Measurements from ENCODE around the gene JAML.
A peak's percentile ranks its signal among the peaks of the same experiment; 100 is the strongest.

Gene JAML

DNA sequence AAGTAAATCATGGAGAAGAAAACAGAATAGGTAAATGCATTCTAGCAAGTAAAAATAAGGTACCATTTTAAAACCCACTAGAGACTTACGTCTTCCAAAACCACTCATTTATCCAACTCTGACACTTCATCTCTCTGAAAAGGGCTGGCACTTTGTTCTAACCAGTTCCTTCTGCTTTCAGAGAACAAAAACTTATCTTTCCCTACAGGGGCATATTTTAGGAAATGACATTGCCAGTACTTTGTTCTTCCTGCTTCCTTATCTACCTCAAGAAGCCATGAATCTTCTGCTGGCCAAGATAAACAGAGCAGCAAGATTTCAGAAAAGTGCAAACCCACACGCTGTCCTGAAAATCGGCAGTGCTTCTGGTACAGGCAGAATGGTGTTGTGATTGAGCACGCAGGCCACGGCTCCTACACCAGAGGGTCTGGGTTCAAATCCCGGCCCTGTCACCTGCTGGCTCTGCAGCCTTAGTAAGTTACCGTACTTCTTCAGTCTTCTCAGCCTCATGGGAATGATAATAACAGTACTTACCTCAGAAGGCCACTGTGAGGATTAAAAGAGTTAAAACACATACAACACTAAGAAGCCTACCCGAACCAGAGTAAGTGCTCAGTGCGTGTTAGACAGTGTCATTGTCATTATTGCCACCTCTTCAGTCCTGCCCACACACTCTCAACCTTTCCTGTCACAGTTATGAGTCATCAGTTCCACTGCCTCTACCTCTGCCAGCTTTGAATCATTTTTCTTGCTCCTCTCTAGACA lies 16.4 kb upstream of the JAML start:
- DNase-seq, result peak in 1 of 58 donors; percentile 36

GRCh38 chr11:118239509-118240205 lies 14.8 kb upstream of the JAML start:
- no peak for DNase-seq

DNA sequence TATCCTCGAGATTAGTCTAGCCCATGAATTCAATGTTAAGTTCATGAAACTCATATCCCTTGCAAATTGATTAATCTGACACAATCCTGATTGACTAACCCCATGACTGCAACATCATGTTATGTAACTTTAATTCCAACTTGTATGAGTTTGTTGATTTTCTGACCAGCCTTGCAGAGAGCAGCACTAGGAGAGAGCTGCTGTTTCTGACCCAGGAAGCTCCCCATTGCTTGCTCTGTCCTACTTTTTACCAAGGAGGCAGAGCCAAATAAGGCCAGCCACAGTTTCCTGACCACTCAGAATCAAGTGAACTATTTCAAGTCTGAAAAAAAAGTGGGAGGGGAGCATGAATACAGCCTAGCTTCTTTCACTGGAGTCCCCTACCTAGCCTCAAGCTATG lies 14.1 kb upstream of the JAML start:
- no peak for DNase-seq

DNA sequence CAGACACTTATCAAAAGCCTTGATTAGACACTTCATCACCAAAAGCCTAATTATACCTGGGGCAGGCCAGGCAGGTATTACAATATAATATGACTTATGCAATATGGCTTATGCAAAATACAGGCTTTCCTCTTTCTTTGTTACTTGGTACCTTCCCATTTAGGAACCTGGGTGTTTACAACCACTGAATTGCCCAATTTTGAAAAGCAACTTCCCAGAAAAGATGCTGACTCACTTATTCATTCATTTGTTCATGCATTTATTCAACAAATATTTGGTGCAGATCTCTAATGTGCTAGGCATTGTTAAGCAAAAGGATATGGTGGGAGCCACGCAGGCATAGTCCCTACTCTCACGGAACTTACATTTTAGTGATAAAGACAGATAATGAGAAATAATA lies 13.6 kb upstream of the JAML start:
- DNase-seq, result no peak

GRCh38 chr11:118236170-118236569 lies 11.4 kb upstream of the JAML start:
- DNase-seq, result no peak

GRCh38 chr11:118234833-118235232 lies 10.0 kb upstream of the JAML start:
- no peak for DNase-seq

- DNase-seq, result no peak
Measured at GRCh38 chr11:118233850-118234249, 9.0 kb upstream of the JAML start.

DNA sequence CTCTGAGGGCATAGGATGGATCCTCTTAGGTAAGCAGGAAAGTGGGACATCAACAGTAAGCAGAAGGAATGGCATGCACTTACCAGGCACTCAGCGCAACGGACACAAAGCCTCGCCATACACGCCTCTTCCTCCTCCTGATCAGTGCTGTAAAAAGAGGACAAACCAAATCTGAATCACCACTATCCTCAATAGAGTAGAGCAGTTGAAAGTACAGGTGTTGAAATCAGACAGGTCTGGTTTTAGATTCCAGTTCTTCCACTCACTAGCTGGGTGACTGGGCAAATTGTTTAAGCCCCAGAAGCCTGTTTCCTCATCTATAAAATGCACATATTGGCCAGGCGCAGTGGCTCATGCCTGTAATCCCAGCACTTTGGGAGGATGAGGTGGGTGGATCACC lies 8.6 kb upstream of the JAML start:
- no peak for DNase-seq

- no peak for DNase-seq
Measured at GRCh38 chr11:118232659-118233058, 7.8 kb upstream of the JAML start.

GRCh38 chr11:118231461-118231860 lies 6.7 kb upstream of the JAML start:
- DNase-seq, result no peak

DNA sequence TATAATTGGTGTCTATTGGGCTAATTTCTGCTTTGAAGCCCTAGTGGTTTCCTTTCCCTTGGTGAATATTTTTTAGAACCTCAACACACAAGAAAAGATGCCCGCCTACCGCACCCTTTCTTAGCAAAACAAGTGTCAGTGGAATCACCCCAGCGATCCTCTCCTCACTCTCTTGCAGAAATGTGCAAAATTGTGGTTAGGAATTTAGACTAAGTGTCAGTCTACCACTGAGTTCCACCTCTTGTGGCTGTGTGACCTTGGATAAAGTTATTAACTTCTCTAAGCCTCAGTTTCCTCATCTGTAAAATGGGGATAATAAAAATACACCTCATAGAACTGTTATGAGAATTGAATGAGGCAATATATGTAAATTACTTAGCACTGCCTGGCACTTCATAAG lies 5.3 kb upstream of the JAML start:
- no peak for DNase-seq

DNA sequence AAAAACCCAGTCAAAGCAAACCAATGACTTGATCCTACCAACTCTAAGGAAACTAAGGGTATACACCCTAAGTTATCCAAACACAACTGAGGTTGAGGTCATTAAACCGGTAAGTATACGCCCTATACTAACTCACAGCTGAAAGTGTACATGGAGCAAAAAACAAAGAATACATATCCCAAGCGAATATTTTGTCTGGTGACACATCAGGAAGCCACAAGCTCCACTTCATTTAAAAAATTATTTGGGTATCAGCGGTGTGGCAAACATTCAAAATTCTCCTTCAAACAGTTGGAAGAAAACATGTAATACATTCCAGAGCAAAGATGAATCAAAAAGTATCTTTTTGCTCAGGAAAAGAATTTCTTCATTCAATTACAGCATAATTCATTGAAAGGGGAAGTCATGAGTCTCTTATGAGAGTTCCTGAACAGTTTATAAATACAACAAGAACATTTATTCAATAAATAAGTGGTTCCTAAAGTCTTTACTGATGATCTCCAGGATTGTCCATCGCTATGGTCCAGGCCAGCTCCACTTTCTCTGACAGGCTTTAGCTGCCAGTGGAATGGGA lies 4.5 kb upstream of the JAML start:
- DNase-seq, result no peak

DNA sequence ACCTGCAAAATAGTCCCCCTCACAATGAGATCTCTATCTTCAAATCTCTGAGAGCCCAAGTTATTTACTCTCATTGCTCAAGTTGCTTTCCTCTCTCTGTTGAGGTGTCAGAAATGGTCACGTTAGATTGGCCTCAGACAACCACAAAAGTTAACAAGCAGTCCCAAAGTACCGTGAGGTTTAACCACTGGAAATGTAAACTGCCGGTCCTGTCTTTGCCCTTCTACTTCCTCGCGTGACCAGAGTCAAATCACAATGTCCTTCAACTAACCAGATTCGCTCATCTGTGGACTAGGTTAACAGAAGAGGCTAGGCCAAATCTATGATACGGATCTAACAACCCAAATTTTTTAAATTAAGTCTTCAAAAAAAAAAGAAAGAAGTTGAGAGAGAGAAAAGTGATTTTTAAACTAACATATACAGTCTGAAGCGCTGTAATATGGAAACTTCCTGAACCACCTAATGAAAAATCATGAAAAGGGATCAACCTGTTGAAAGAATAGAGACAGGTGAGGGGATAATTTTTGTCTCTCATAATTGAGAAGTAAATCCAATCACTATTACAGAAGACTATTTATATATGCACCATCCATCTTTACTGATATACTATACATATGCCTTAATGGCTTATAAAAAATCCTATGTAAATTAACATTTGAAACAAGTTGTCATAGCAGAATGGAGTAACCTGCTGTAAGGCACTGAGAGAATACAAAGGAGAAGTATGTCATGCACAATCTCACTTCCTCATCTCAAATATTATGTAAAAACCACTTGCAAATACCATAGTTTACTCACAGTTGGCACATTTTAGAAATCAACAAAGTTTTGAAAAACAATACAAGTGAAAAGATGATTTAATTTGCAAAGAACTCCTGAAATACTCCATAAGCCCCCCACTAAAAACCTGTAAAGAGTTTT lies 3.3 kb upstream of the JAML start:
- DNase-seq, result no peak

DNA sequence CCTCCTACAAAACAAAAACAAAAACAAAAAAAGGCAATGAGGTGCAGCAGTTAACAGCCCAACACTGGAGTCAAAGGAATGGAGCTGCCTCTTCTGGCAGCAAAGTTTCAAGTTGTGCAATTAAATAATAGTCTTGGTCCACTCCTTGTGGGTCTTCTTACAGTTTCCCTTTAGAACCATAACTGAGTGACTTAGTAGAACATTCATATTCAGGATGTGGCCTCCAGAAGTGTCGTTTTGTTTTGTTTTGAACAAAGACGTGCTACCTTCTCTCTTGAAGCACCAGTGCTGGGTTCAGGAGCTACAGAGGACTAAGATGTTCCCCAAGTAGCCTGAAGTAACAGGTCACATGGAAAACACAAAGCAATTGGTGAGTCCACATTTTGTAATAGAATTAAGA lies 2.0 kb upstream of the JAML start:
- no peak for DNase-seq

DNA sequence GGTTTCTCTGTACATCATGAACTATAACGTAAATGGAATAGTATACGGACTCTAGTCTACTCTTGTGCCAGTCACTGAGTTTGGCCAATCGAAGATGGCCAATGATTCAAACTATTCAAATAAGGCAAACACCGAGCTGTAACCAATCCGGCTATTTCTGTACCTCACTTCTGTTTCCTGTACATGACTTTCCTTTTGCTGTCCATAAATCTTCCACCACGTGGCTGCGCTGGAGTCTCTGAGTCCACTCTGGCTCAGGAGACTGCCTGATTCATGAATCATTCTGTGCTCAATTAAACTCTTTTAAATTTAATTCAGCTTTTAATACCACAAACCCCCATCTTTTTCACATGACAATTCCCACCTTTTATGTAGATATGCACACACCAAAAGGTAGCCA lies 1.5 kb upstream of the JAML start:
- DNase-seq, result no peak

GRCh38 chr11:118223992-118224391 lies 819 bp downstream of the JAML start:
- no peak for DNase-seq

DNA sequence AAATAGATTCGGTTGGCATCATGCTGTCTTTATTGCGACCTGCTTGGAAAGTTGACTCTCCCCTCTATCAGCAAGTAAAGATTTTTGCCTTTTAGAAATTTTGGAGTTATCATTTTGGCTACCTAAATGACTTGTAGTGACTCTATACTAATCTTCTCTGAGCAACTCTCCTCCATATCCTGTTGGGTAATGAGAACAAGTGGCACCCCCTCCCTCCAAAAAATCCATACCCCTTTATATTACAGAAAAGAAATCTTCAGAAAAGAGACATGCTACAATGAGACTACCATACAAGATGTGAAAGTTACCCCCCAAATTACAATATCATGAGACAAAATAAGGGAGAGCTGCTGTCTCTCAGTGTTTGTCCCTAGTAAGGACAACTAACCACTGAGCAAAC lies 1.2 kb downstream of the JAML start:
- DNase-seq, result no peak

GRCh38 chr11:118222437-118222836 lies 2.4 kb downstream of the JAML start:
- DNase-seq, result no peak

- DNase-seq, result no peak
Measured at GRCh38 chr11:118221419-118221818, 3.4 kb downstream of the JAML start.

DNA sequence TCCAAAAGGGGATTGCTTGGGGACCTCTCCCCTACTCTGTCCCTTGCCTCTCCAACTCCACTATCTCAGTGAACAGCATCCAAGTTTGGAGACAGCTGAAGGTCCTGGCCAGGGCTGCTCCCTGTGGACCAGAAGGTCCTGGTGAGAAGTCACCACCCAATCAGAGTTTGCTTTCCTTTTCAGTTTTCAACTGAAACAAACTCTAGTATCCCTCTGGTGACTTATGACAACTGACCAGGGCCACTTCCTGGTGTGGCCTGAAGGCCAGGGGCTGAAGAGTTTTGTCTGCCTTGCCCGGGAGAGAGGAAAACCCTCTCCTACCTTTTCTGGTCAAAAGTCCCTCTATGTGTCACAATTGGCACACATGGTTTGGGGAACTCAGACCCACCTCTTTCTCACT lies 5.1 kb downstream of the JAML start:
- DNase-seq, result no peak

- DNase-seq, result no peak
Measured at GRCh38 chr11:118219244-118219643, 5.6 kb downstream of the JAML start.

DNA sequence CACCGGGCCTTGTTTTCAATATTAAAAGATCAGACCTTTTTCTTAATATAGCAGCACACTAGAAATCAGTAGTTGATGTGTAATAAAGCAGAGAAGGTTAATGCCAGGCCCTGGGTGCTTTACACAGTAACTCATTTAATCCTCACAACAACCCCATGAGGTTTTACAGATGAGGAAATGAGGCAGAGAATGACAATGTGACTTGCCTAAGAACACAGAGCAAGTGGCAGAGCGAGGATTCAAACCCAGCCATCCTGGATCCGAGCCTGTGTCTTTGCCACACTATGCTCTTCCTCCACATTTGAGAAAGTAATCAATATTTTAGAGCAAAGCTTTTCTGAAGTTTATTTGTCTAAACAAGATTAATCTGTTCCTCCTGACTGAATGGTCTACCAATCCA lies 7.2 kb downstream of the JAML start:
- no peak for DNase-seq

Data from anterior cingulate cortex (tissue), 58 donors.